Type B pancreatic cell (in vitro differentiated cells): ENCODE data around the gene UNC13A. TPM values are rescaled to one million over a fixed set of nuclear protein-coding genes. Genes with fewer than 3 reads are reported as not detected.

Experiments used
- DNase-seq: peaks from one replicate; pipeline ENCODE4 v3.0.0; 2021; ENCODE audit warnings: mixed read lengths; ENCODE audit not compliant: unreplicated experiment; ENCODE audit errors: extremely low spot score
- H3K27ac Mint-ChIP-seq: 2 replicates; pipeline ENCODE4 v1.8.0; 2021; ENCODE audit warnings: mild to moderate bottlenecking, mixed read lengths
- H3K27me3 Mint-ChIP-seq: 2 replicates; pipeline ENCODE4 v1.8.0; 2021; ENCODE audit warnings: mixed read lengths
- H3K36me3 Mint-ChIP-seq: 2 replicates; pipeline ENCODE4 v1.8.0; 2021; ENCODE audit warnings: mixed read lengths
- H3K4me1 Mint-ChIP-seq: one replicate; pipeline ENCODE4 v1.8.0; 2021; ENCODE audit warnings: mixed read lengths; ENCODE audit not compliant: unreplicated experiment
- H3K4me3 Mint-ChIP-seq: 2 replicates; pipeline ENCODE4 v1.8.0; 2021; ENCODE audit warnings: mild to moderate bottlenecking, mixed read lengths
- H3K9me3 Mint-ChIP-seq: 2 replicates; pipeline ENCODE4 v1.8.0; 2021; ENCODE audit warnings: mixed read lengths
- CTCF ChIP-seq: fragments of 200-600 bp; sonication (generic); conservative IDR thresholded peaks from 2 replicates; pipeline ENCODE4 v1.5.0; 2021; ENCODE audit warnings: antibody characterized with exemption, mild to moderate bottlenecking
- total RNA-seq: library from RNA; stranded (reverse); gene quantifications from 2 replicates; pipeline ENCODE4 v1.2.1, GENCODE V29; 2021; ENCODE audit warnings: low replicate concordance

UNC13A gene
- total RNA-seq, 1 donor from 2014 or later = 4.3 TPM

DNA sequence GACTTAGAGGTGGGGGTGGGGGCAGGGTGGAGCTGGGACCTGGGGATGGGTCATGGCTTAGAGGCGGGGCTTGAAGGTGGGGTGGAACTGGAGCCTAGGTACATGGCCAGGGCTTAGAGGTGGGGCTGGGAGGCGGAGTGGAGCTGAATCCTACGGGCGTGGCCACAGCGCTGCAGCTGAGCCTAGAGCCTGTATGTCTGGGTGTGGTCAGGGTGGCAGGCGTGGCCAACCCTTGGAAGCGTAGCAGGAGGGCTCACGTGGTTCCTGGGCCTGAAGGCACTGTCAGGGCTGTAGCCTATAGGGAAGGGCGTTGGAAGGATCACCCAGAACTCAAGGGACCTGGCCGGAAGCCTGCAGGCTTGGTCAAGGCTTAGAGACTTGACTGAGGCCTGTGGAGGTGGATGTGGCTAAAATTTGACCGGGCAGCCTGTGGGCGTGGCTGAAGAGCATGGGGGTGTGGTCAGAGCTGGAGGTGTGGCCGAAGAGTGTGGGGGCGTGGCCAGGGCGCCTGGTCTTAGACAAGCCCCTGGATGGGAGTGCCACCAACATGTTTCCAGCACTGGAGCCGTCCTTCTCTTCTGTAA lies 108.4 kb downstream of the UNC13A start:
- peak overlapping the region; percentile 86 for H3K27ac Mint-ChIP-seq
- TF ChIP-seq CTCF = no peak
- H3K4me3 Mint-ChIP-seq = no peak overlapping the region
- DNase-seq = no peak
- no peaks in the 10 kb centered on the region for H3K27me3 Mint-ChIP-seq
- H3K4me1 Mint-ChIP-seq = no peaks in the 10 kb centered on the region
- H3K9me3 Mint-ChIP-seq = no peaks in the 10 kb centered on the region
- H3K36me3 Mint-ChIP-seq = peaks cover 8% of the 10 kb centered on the region

DNA sequence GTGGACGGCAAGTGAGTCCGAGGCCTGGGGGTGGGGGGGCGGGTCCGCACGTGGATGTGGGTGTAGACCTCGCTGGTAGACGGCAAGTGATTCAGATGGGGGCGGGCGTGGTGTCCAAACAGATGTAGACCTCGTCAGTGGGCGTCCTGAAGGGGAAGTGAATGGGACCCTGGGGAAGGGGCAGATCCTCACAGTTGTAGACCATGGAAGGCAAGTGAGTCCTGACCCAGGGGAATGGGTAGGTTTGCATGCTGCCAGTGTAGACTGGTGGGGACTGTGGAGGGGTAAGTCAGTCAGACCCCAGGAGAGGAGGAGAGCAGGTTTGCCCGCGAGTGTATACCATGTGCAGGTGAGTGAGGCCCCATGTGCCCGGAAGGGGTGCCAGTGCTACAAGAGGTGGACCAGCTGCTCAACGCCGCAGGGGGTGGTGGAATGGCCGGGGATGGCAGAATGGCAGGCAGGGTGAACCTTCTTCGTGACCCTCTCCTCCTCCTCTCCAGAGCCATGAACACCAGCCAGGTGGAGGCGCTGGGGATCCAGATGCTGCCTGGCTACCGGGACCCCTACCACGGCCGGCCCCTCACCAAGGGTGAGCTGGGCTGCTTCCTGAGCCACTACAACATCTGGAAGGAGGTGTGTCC lies 110.6 kb downstream of the UNC13A start:
- Mint-ChIP-seq H3K4me1 (no peaks in the 10 kb centered on the region), H3K36me3 (peaks cover 11% of the 10 kb centered on the region), H3K27ac (no peak overlapping the region), H3K4me3 (no peak overlapping the region), H3K9me3 (no peaks in the 10 kb centered on the region), H3K27me3 (no peaks in the 10 kb centered on the region)
- TF ChIP-seq CTCF = no peak
- DNase-seq = no peak

DNA sequence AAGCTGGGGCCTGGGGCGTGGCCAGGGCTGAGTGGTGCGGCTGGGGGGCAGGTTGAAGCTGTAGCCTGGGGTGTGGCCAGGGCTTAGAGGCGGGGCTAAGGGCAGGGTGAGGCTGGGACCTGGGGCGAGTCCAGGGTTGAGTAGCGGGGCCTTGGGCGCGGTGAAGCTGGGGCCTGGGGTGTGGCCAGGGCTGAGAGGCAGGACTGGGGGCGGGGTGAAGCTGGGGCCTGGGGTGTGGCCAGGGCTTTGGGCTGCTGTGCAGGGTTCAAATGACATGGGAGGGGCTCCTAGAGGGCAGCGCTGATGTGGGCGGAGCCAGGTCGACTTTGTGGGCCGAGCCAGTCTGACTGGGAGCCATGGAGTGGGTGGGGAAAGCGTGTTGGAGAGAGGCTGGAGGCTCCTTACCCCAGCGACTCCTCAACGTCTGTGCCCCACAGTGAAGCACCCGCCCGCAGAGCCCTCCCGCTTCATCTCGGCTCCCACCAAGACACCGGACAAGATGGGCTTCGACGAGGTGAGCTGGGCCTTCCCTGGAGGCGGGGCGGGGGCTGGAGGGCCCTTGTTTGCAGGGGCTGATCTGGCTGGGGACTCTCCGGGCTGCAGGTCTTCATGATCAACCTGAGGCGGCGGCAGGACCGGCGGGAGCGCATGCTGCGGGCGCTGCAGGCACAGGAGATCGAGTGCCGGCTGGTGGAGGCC lies 111.2 kb downstream of the UNC13A start:
- Mint-ChIP-seq H3K4me1 (no peaks in the 10 kb centered on the region), H3K27me3 (no peaks in the 10 kb centered on the region), H3K27ac (no peak overlapping the region), H3K36me3 (peaks cover 14% of the 10 kb centered on the region), H3K9me3 (no peaks in the 10 kb centered on the region), H3K4me3 (no peak overlapping the region)
- peak; percentile 78 for DNase-seq
- no peak for TF ChIP-seq CTCF

GRCh38 chr19:17575871-17576757 lies 112.0 kb downstream of the UNC13A start:
- Mint-ChIP-seq H3K27ac (no peak overlapping the region), H3K4me1 (no peaks in the 10 kb centered on the region), H3K27me3 (no peaks in the 10 kb centered on the region), H3K4me3 (no peak overlapping the region), H3K9me3 (no peaks in the 10 kb centered on the region), H3K36me3 (peaks cover 14% of the 10 kb centered on the region)
- TF ChIP-seq CTCF = no peak
- no peak for DNase-seq

DNA sequence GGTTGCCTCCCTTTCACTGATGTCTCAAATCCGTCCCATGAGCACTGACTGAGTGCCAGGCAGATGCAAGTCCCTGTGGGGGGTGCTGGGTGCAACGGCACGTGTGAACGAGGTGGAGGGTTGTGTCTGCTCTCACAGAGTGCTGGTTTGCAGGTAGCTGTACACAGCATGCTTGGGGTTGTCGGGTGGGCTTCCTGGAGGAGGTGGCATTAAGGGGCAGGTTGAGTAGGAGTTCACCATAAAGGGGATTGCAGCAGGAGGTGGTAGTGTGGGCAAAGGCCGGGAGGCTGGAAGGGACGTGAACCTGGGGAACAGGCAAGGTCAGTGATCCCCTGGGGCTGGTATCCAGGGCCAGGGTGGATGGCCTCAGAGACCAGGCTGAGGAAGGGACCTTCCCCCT lies 115.5 kb downstream of the UNC13A start:
- Mint-ChIP-seq H3K27ac (no peak overlapping the region), H3K4me1 (no peaks in the 10 kb centered on the region), H3K9me3 (no peaks in the 10 kb centered on the region), H3K4me3 (no peak overlapping the region), H3K36me3 (peaks cover 6% of the 10 kb centered on the region), H3K27me3 (no peaks in the 10 kb centered on the region)
- no peak for TF ChIP-seq CTCF
- no peak for DNase-seq
